ENCODE measurements around the gene SYT8. TPM values are rescaled to one million over a fixed set of nuclear protein-coding genes. Genes with fewer than 3 reads are reported as not detected.

Gene SYT8
- total and polyA plus RNA-seq, 2 donors (not counting 1 experiment from before 2014, with no cell fraction given), result not detected

GRCh38 chr11:1869427-1870325, 34.9 kb downstream of the SYT8 start:
- Histone ChIP-seq H3K4me1 (ENCODE audit: control insufficient read depth in 2 of 2, insufficient read depth in 2 of 2, low read length in 2 of 2) (peaks cover 35 to 74% of the 10 kb centered on the region in 2 donors), H3K27me3 (replicated peaks in 1 of 4; ENCODE audit: control extremely low read depth in 1 of 4, control insufficient read depth in 3 of 4, insufficient read depth in 4 of 4, low read length in 3 of 4) (no peaks in the 10 kb centered on the region), H3K4me3 (ENCODE audit: control extremely low read depth in 1 of 5, extremely low read depth in 1 of 5, insufficient read depth in 1 of 5, low read depth in 2 of 5, low read length in 4 of 5) (no peak overlapping the region), H3K27ac (ENCODE audit: low read length in 2 of 2) (peak overlapping the region in 1 of 2 donors; percentile 54), H3K9me3 (ENCODE audit: control extremely low read depth in 1 of 3, control insufficient read depth in 2 of 3, insufficient read depth in 1 of 3, low read length in 2 of 3) (no peaks in the 10 kb centered on the region), H3K36me3 (replicated peaks in 1 of 2; ENCODE audit: control extremely low read depth in 1 of 2, control insufficient read depth in 1 of 2, extremely low read depth in 1 of 2, insufficient read depth in 2 of 2, low read length in 1 of 2) (peaks cover 0 to 32% of the 10 kb centered on the region in 2 experiments), H2AFZ (ENCODE audit: insufficient read depth, low read depth, low read length, poor library complexity, severe bottlenecking) (no peak overlapping the region), H3K4me2 (replicated peaks; ENCODE audit: low read depth, low read length, poor library complexity, severe bottlenecking) (peak overlapping the region; percentile 32), H4K20me1 (ENCODE audit: control insufficient read depth, insufficient read depth, low read length, poor library complexity, severe bottlenecking) (peaks cover 100% of the 10 kb centered on the region), H3K9ac (ENCODE audit: low read length) (no peak overlapping the region), H3K79me2 (ENCODE audit: control insufficient read depth, insufficient read depth, low read length) (peaks cover 100% of the 10 kb centered on the region)
- Mint-ChIP-seq H3K27ac (peak overlapping the region; percentile 70), H3K4me3 (peak overlapping the region; percentile 52), H3K4me1 (peaks cover 65% of the 10 kb centered on the region), H3K9me3 (ENCODE audit: insufficient read depth) (no peaks in the 10 kb centered on the region), H3K27me3 (no peaks in the 10 kb centered on the region)
- ATAC-seq (ENCODE audit: low read depth) (no peak), DNase-seq (no peak)
- WGBS (ENCODE audit: insufficient coverage), result 93% methylated on average over 23 of the region's 34 CpGs
- intact Hi-C loops (cut with micrococcal nuclease), result no loop called here
- ChIA-PET CTCF (interaction anchor here (1.0 to 2.0 kb wide), 5 partner anchors 12 to 282 kb away, joined by 3 to 6 read pairs (median 3); no protein-coding TSS in a partner anchor), POLR2A (no interaction called here)
- TF ChIP-seq, protein P1, sequence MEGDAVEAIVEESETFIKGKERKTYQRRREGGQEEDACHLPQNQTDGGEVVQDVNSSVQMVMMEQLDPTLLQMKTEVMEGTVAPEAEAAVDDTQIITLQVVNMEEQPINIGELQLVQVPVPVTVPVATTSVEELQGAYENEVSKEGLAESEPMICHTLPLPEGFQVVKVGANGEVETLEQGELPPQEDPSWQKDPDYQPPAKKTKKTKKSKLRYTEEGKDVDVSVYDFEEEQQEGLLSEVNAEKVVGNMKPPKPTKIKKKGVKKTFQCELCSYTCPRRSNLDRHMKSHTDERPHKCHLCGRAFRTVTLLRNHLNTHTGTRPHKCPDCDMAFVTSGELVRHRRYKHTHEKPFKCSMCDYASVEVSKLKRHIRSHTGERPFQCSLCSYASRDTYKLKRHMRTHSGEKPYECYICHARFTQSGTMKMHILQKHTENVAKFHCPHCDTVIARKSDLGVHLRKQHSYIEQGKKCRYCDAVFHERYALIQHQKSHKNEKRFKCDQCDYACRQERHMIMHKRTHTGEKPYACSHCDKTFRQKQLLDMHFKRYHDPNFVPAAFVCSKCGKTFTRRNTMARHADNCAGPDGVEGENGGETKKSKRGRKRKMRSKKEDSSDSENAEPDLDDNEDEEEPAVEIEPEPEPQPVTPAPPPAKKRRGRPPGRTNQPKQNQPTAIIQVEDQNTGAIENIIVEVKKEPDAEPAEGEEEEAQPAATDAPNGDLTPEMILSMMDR (IDR thresholded peaks at IDR 0.05), result no peak
- TF ChIP-seq EZH2 (IDR thresholded peaks at IDR 0.05; ENCODE audit: borderline replicate concordance, insufficient read depth, low read depth, low read length, poor library complexity, severe bottlenecking), result no peak

GRCh38 chr11:1870326-1870696, 35.5 kb downstream of the SYT8 start:
- Histone ChIP-seq H3K4me3 (ENCODE audit: control extremely low read depth in 1 of 5, extremely low read depth in 1 of 5, insufficient read depth in 1 of 5, low read depth in 2 of 5, low read length in 4 of 5) (no peak overlapping the region), H4K20me1 (ENCODE audit: control insufficient read depth, insufficient read depth, low read length, poor library complexity, severe bottlenecking) (peaks cover 100% of the 10 kb centered on the region), H3K36me3 (replicated peaks in 1 of 2; ENCODE audit: control extremely low read depth in 1 of 2, control insufficient read depth in 1 of 2, extremely low read depth in 1 of 2, insufficient read depth in 2 of 2, low read length in 1 of 2) (peaks cover 0 to 34% of the 10 kb centered on the region in 2 experiments), H2AFZ (ENCODE audit: insufficient read depth, low read depth, low read length, poor library complexity, severe bottlenecking) (no peak overlapping the region), H3K27me3 (replicated peaks in 1 of 4; ENCODE audit: control extremely low read depth in 1 of 4, control insufficient read depth in 3 of 4, insufficient read depth in 4 of 4, low read length in 3 of 4) (no peaks in the 10 kb centered on the region), H3K4me1 (ENCODE audit: control insufficient read depth in 2 of 2, insufficient read depth in 2 of 2, low read length in 2 of 2) (peaks cover 35 to 76% of the 10 kb centered on the region in 2 donors), H3K9ac (ENCODE audit: low read length) (no peak overlapping the region), H3K4me2 (replicated peaks; ENCODE audit: low read depth, low read length, poor library complexity, severe bottlenecking) (peak overlapping the region; percentile 32), H3K27ac (ENCODE audit: low read length in 2 of 2) (no peak overlapping the region), H3K9me3 (ENCODE audit: control extremely low read depth in 1 of 3, control insufficient read depth in 2 of 3, insufficient read depth in 1 of 3, low read length in 2 of 3) (no peaks in the 10 kb centered on the region), H3K79me2 (ENCODE audit: control insufficient read depth, insufficient read depth, low read length) (peaks cover 99% of the 10 kb centered on the region)
- ATAC-seq (ENCODE audit: low read depth), result no peak
- POLR2A ChIA-PET, result no interaction called here
- Mint-ChIP-seq H3K4me3 (peak overlapping the region; percentile 52), H3K27me3 (no peaks in the 10 kb centered on the region), H3K9me3 (ENCODE audit: insufficient read depth) (no peaks in the 10 kb centered on the region), H3K4me1 (peaks cover 65% of the 10 kb centered on the region), H3K27ac (peak overlapping the region; percentile 50)
- CTCF ChIA-PET, result interaction anchor here (1.0 to 2.0 kb wide), 5 partner anchors 12 to 282 kb away, joined by 3 to 6 read pairs (median 3); no protein-coding TSS in a partner anchor
- TF ChIP-seq, protein P1 (IDR thresholded peaks at IDR 0.05), result no peak
- no peak for TF ChIP-seq EZH2 (IDR thresholded peaks at IDR 0.05; ENCODE audit: borderline replicate concordance, insufficient read depth, low read depth, low read length, poor library complexity, severe bottlenecking)
- WGBS (ENCODE audit: insufficient coverage), result 90% methylated on average over 12 of the region's 12 CpGs
- no peak for DNase-seq
- intact Hi-C loops (cut with micrococcal nuclease), result no loop called here

All from B cell (primary cell).